ENCODE data around the gene MAPKBP1. TPM values are rescaled to one million over a fixed set of nuclear protein-coding genes. Genes with fewer than 3 reads are reported as not detected.

Gene MAPKBP1
- polyA plus RNA-seq, 1 donor from 2014 or later: 30.3 TPM

GRCh38 chr15:41822471-41822870 lies 48.2 kb downstream of the MAPKBP1 start:
- no peaks in the 10 kb centered on the region for H3K36me3 ChIP-seq (ENCODE audit: insufficient read depth, low read length)
- H3K27ac ChIP-seq (ENCODE audit: low read length): no peak overlapping the region
- no peaks in the 10 kb centered on the region for H3K9me3 ChIP-seq (ENCODE audit: low read length)
- no peaks in the 10 kb centered on the region for H4K20me1 ChIP-seq (ENCODE audit: insufficient read depth)
- no peaks in the 10 kb centered on the region for H3F3A ChIP-seq (ENCODE audit: insufficient read depth, low read length, poor library complexity, severe bottlenecking)
- H3K4me2 ChIP-seq (ENCODE audit: low read length): no peak overlapping the region
- no peak overlapping the region for H3K9ac ChIP-seq (ENCODE audit: low read length)
- no peaks in the 10 kb centered on the region for H3K27me3 ChIP-seq (ENCODE audit: insufficient read depth, low read depth, low read length)
- TF ChIP-seq MXI1 (conservative IDR thresholded peaks at IDR 0.05; ENCODE audit: poor library complexity, severe bottlenecking): no peak
- TF ChIP-seq RAD21 (conservative IDR thresholded peaks at IDR 0.05): no peak
- TF ChIP-seq SMC3 (conservative IDR thresholded peaks at IDR 0.05; ENCODE audit: poor library complexity): no peak
- TF ChIP-seq, protein P1, sequence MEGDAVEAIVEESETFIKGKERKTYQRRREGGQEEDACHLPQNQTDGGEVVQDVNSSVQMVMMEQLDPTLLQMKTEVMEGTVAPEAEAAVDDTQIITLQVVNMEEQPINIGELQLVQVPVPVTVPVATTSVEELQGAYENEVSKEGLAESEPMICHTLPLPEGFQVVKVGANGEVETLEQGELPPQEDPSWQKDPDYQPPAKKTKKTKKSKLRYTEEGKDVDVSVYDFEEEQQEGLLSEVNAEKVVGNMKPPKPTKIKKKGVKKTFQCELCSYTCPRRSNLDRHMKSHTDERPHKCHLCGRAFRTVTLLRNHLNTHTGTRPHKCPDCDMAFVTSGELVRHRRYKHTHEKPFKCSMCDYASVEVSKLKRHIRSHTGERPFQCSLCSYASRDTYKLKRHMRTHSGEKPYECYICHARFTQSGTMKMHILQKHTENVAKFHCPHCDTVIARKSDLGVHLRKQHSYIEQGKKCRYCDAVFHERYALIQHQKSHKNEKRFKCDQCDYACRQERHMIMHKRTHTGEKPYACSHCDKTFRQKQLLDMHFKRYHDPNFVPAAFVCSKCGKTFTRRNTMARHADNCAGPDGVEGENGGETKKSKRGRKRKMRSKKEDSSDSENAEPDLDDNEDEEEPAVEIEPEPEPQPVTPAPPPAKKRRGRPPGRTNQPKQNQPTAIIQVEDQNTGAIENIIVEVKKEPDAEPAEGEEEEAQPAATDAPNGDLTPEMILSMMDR (IDR thresholded peaks at IDR 0.05; ENCODE audit: poor library complexity, severe bottlenecking): no peak
- TF ChIP-seq TAF1 (IDR thresholded peaks at IDR 0.05; ENCODE audit: low read depth): no peak
- TF ChIP-seq POLR2AphosphoS5 (IDR thresholded peaks at IDR 0.05): no peak
- no peak for TF ChIP-seq EZH2 (IDR thresholded peaks at IDR 0.05; ENCODE audit: borderline replicate concordance, insufficient read depth, low read length, poor library complexity, severe bottlenecking)
- TF ChIP-seq, protein P2, sequence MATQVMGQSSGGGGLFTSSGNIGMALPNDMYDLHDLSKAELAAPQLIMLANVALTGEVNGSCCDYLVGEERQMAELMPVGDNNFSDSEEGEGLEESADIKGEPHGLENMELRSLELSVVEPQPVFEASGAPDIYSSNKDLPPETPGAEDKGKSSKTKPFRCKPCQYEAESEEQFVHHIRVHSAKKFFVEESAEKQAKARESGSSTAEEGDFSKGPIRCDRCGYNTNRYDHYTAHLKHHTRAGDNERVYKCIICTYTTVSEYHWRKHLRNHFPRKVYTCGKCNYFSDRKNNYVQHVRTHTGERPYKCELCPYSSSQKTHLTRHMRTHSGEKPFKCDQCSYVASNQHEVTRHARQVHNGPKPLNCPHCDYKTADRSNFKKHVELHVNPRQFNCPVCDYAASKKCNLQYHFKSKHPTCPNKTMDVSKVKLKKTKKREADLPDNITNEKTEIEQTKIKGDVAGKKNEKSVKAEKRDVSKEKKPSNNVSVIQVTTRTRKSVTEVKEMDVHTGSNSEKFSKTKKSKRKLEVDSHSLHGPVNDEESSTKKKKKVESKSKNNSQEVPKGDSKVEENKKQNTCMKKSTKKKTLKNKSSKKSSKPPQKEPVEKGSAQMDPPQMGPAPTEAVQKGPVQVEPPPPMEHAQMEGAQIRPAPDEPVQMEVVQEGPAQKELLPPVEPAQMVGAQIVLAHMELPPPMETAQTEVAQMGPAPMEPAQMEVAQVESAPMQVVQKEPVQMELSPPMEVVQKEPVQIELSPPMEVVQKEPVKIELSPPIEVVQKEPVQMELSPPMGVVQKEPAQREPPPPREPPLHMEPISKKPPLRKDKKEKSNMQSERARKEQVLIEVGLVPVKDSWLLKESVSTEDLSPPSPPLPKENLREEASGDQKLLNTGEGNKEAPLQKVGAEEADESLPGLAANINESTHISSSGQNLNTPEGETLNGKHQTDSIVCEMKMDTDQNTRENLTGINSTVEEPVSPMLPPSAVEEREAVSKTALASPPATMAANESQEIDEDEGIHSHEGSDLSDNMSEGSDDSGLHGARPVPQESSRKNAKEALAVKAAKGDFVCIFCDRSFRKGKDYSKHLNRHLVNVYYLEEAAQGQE (IDR thresholded peaks at IDR 0.05; ENCODE audit: borderline replicate concordance): no peak
- no peak for TF ChIP-seq EP300 (conservative IDR thresholded peaks at IDR 0.05; ENCODE audit: poor library complexity, severe bottlenecking)
- no peak overlapping the region for H3K4me3 ChIP-seq (ENCODE audit: low read length)
- H3K9me2 ChIP-seq (ENCODE audit: insufficient read depth, low read length): no peaks in the 10 kb centered on the region
- no peaks in the 10 kb centered on the region for H3K79me2 ChIP-seq (replicated peaks; ENCODE audit: insufficient read depth, low read length)
- H2AFZ ChIP-seq (ENCODE audit: low read depth, low read length): no peak overlapping the region

DNA sequence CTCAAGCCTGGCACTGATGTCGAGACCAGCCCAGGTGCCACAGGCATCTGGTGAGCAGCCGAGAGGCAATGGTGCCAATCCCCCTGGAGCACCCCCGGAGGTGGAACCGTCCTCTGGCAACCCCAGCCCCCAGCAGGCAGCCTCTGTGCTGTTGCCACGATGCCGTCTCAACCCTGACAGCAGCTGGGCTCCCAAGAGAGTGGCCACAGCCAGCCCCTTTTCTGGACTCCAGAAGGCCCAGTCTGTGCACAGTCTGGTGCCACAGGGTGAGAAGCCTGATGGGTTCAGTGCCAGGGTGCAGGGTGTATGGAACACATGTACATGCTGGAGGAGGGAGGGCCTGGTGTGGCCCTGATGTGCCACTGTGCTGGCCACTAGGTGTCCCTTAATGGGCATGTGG lies 48.7 kb downstream of the MAPKBP1 start:
- H4K20me1 ChIP-seq (ENCODE audit: insufficient read depth): no peaks in the 10 kb centered on the region
- no peaks in the 10 kb centered on the region for H3K36me3 ChIP-seq (ENCODE audit: insufficient read depth, low read length)
- no peaks in the 10 kb centered on the region for H3F3A ChIP-seq (ENCODE audit: insufficient read depth, low read length, poor library complexity, severe bottlenecking)
- H3K9me3 ChIP-seq (ENCODE audit: low read length): no peaks in the 10 kb centered on the region
- H3K9ac ChIP-seq (ENCODE audit: low read length): no peak overlapping the region
- no peak overlapping the region for H3K4me2 ChIP-seq (ENCODE audit: low read length)
- H3K9me2 ChIP-seq (ENCODE audit: insufficient read depth, low read length): no peaks in the 10 kb centered on the region
- no peaks in the 10 kb centered on the region for H3K79me2 ChIP-seq (replicated peaks; ENCODE audit: insufficient read depth, low read length)
- no peaks in the 10 kb centered on the region for H3K27me3 ChIP-seq (ENCODE audit: insufficient read depth, low read depth, low read length)
- H2AFZ ChIP-seq (ENCODE audit: low read depth, low read length): no peak overlapping the region
- H3K4me3 ChIP-seq (ENCODE audit: low read length): no peak overlapping the region
- H3K27ac ChIP-seq (ENCODE audit: low read length): no peak overlapping the region
- TF ChIP-seq TAF1 (IDR thresholded peaks at IDR 0.05; ENCODE audit: low read depth): no peak
- TF ChIP-seq EP300 (conservative IDR thresholded peaks at IDR 0.05; ENCODE audit: poor library complexity, severe bottlenecking): no peak
- no peak for TF ChIP-seq RAD21 (conservative IDR thresholded peaks at IDR 0.05)

DNA sequence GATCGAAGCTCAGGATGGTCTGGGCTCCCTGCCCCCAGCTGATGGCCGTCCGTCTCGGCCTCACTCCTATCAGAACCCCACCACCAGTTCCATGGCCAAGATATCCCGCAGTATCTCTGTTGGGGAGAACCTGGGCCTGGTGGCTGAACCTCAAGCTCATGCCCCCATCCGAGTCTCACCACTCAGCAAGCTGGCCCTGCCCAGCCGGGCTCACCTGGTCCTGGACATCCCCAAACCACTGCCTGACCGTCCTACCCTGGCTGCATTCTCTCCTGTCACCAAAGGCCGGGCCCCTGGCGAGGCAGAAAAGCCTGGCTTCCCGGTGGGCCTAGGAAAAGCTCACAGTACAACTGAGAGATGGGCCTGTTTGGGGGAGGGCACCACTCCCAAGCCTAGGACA lies 49.2 kb downstream of the MAPKBP1 start:
- Histone ChIP-seq H3K9me2 (ENCODE audit: insufficient read depth, low read length) (no peaks in the 10 kb centered on the region), H3K36me3 (ENCODE audit: insufficient read depth, low read length) (no peaks in the 10 kb centered on the region), H3K27me3 (ENCODE audit: insufficient read depth, low read depth, low read length) (no peaks in the 10 kb centered on the region), H3K9ac (ENCODE audit: low read length) (no peak overlapping the region), H3K27ac (ENCODE audit: low read length) (no peak overlapping the region), H2AFZ (ENCODE audit: low read depth, low read length) (no peak overlapping the region), H3F3A (ENCODE audit: insufficient read depth, low read length, poor library complexity, severe bottlenecking) (no peaks in the 10 kb centered on the region), H3K79me2 (replicated peaks; ENCODE audit: insufficient read depth, low read length) (no peaks in the 10 kb centered on the region), H3K4me2 (ENCODE audit: low read length) (no peak overlapping the region), H3K4me3 (ENCODE audit: low read length) (no peak overlapping the region), H4K20me1 (ENCODE audit: insufficient read depth) (no peaks in the 10 kb centered on the region), H3K9me3 (ENCODE audit: low read length) (no peaks in the 10 kb centered on the region)
- TF ChIP-seq EP300 (conservative IDR thresholded peaks at IDR 0.05; ENCODE audit: poor library complexity, severe bottlenecking) (no peak), RAD21 (conservative IDR thresholded peaks at IDR 0.05) (no peak), SMC3 (conservative IDR thresholded peaks at IDR 0.05; ENCODE audit: poor library complexity) (no peak), POLR2AphosphoS5 (IDR thresholded peaks at IDR 0.05) (no peak), MXI1 (conservative IDR thresholded peaks at IDR 0.05; ENCODE audit: poor library complexity, severe bottlenecking) (no peak), EZH2 (IDR thresholded peaks at IDR 0.05; ENCODE audit: borderline replicate concordance, insufficient read depth, low read length, poor library complexity, severe bottlenecking) (no peak), TAF1 (IDR thresholded peaks at IDR 0.05; ENCODE audit: low read depth) (no peak)
- TF ChIP-seq, protein P1 (IDR thresholded peaks at IDR 0.05; ENCODE audit: poor library complexity, severe bottlenecking): no peak
- TF ChIP-seq, protein P2 (IDR thresholded peaks at IDR 0.05; ENCODE audit: borderline replicate concordance): no peak

Data from neural cell (in vitro differentiated cells).